Lower leg skin (tissue), 4 donors: ENCODE measurements around the gene FMNL2. TPM values are rescaled to one million over a fixed set of nuclear protein-coding genes. Genes with fewer than 3 reads are reported as not detected.

Source experiments
- DNase-seq, 2 donors: peaks; one replicate each; pipeline ENCODE4 v3.0.0-alpha.2; 2019; ENCODE audit warnings: low spot score in 2 of 2
- H3K4me3 ChIP-seq: fragments of 200-600 bp; sonication (generic); 2 replicates; pipeline ENCODE4 v1.5.1; 2017; ENCODE audit warnings: mild to moderate bottlenecking, low read depth; ENCODE audit not compliant: poor library complexity, severe bottlenecking
- CTCF ChIP-seq, 3 donors: fragments of 450-650 bp; IDR thresholded peaks; one replicate each; pipeline ENCODE4 v1.5.1; 2016; ENCODE audit warnings: antibody characterized with exemption in 3 of 3, mild to moderate bottlenecking in 3 of 3, moderate library complexity in 2 of 3
- POLR2A ChIP-seq, 2 donors: fragments of 450-650 bp; IDR thresholded peaks; one replicate each; pipeline ENCODE4 v1.6.1; 2016 to 2017; ENCODE audit warnings: antibody characterized with exemption in 2 of 2, mild to moderate bottlenecking in 1 of 2, moderate library complexity in 1 of 2
- WGBS, 2 donors: methylation state at CpG; one replicate each; pipeline ENCODE4 v1.1.5; 2018; 5-methylcytosine and 5-hydroxymethylcytosine counted together
- intact Hi-C: fragments of 100-400 bp; cut with DNase I; formaldehyde crosslinking; loops from one replicate; pipeline ENCODE4 v1.15.0; 2023; ENCODE audit warnings: low total_unique reads
- total RNA-seq, 4 donors: library from RNA; depleted of rRNA; stranded (reverse); fragments of >200 nt; gene quantifications; one replicate each; pipeline ENCODE4 v1.1.0, GENCODE V29; 2016

FMNL2 gene
- total RNA-seq, 4 donors from 2014 or later, result 9.6 to 18.3 (median 12.9) TPM

- WGBS, 2 donors, result 48% methylated on average over 3 of the region's 3 CpGs
- TF ChIP-seq POLR2A (IDR thresholded peaks at IDR 0.05) (no peak), CTCF (IDR thresholded peaks at IDR 0.05) (no peak)
- no peak for DNase-seq
- intact Hi-C loops, result no loop called here
- H3K4me3 ChIP-seq, result no peak overlapping the region
These were observed 245.7 kb downstream of the FMNL2 start for GRCh38 chr2:152580714-152581113.

GRCh38 chr2:152581360-152581759 lies 246.4 kb downstream of the FMNL2 start:
- intact Hi-C loops, result no loop called here
- TF ChIP-seq CTCF (IDR thresholded peaks at IDR 0.05) (no peak), POLR2A (IDR thresholded peaks at IDR 0.05) (no peak)
- WGBS, 2 donors, result 77 to 82% methylated on average over 11 of the region's 11 CpGs
- DNase-seq, result no peak
- no peak overlapping the region for H3K4me3 ChIP-seq

- intact Hi-C loops, result no loop called here
- TF ChIP-seq POLR2A (IDR thresholded peaks at IDR 0.05) (no peak), CTCF (IDR thresholded peaks at IDR 0.05) (no peak)
- WGBS, 2 donors, result 83 to 88% methylated on average over 2 of the region's 2 CpGs
- no peak overlapping the region for H3K4me3 ChIP-seq
- no peak for DNase-seq
These were observed 247.1 kb downstream of the FMNL2 start for GRCh38 chr2:152582081-152582480.

GRCh38 chr2:152583512-152584229 lies 248.7 kb downstream of the FMNL2 start:
- DNase-seq, result no peak
- no peak for TF ChIP-seq POLR2A (IDR thresholded peaks at IDR 0.05)
- no peak for TF ChIP-seq CTCF (IDR thresholded peaks at IDR 0.05)
- intact Hi-C loops, result no loop called here
- H3K4me3 ChIP-seq, result no peak overlapping the region
- 88 to 94% methylated on average over 6 of the region's 6 CpGs for WGBS, 2 donors

GRCh38 chr2:152584301-152584700 lies 249.3 kb downstream of the FMNL2 start:
- DNase-seq, result no peak
- intact Hi-C loops, result no loop called here
- 90 to 92% methylated on average over 3 of the region's 3 CpGs for WGBS, 2 donors
- no peak for TF ChIP-seq CTCF (IDR thresholded peaks at IDR 0.05)
- TF ChIP-seq POLR2A (IDR thresholded peaks at IDR 0.05), result no peak
- no peak overlapping the region for H3K4me3 ChIP-seq
